ENCODE results near the gene TRIM65. TPM values are rescaled to one million over a fixed set of nuclear protein-coding genes. Genes with fewer than 3 reads are reported as not detected.
A peak's percentile ranks its signal among the peaks of the same experiment; 100 is the strongest.

TRIM65 gene
- total and polyA plus RNA-seq, 10 of the 15 experiments (the other 5 are each of a cell fraction or from before 2014, with no cell fraction given): 1.4 to 26.0 (median 10.8) TPM

DNA sequence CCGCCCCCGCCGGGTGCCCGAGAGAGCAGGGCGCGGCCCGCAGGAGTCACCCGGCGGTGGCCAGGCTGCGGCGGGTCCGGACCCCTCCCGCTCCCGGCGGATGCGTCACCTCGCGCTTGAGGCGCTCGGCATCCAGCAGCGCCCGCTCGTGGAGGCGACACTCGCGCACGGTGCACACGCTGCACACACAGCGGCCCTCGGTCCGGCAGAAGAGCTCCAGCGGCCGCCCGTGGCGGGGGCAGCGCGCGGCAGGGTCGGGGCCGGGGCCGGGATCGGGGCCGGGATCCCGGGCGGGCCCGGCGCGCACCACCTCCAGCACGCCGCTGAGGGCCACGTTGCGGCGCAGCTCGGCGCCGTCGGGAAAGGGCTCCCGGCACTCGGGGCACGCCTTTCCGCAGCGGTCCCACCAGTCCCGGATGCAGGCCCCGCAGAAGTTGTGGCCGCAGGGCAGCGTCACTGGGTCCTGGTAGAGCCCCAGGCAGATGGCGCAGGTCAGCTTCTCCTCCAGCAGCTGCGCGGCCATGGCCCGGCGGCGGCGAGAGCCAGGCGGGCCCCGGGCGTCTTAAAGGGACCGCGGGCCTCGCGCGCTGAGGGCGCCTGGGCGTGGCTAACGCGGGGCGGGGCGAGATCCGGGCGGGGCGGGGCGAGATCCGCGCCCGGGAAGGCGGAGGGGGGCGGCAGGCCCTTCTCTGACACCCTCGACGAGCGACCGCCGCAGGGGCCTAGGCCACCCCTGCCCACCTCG is at the start of gene TRIM65 (continued):
- no peak for TF ChIP-seq GABPA (IDR thresholded peaks at IDR 0.05; ENCODE audit: low read depth)
- TF ChIP-seq USF2 (IDR thresholded peaks at IDR 0.05; ENCODE audit: borderline replicate concordance, low read depth, low read length): no peak
- TF ChIP-seq RFX5 (IDR thresholded peaks at IDR 0.05; ENCODE audit: low read depth, low read length): no peak
- TF ChIP-seq RUNX3 (IDR thresholded peaks at IDR 0.05; ENCODE audit: low read length): no peak; the same call in 1 of the 2 replicates
- TF ChIP-seq SP1 (IDR thresholded peaks at IDR 0.05; ENCODE audit: low read depth, low read length): no peak
- TF ChIP-seq CBFB (IDR thresholded peaks at IDR 0.05; ENCODE audit: low read depth): 0 out of 2 replicates have a peak, but pooled peaks have one; percentile 21
- TF ChIP-seq NR2C1 (IDR thresholded peaks at IDR 0.05): peak; percentile 30; the same call in 1 of the 2 replicates
- no peak for TF ChIP-seq RAD51 (IDR thresholded peaks at IDR 0.05)
- peak; percentile 35 to 77; a peak in 2 of 4 replicates for TF ChIP-seq BHLHE40 (IDR thresholded peaks at IDR 0.05; ENCODE audit: borderline replicate concordance in 1 of 2, low read depth in 2 of 2, low read length in 1 of 2)
- TF ChIP-seq YBX1 (IDR thresholded peaks at IDR 0.05): no peak
- no peak for TF ChIP-seq SKIL (IDR thresholded peaks at IDR 0.05; ENCODE audit: low read depth, poor library complexity, severe bottlenecking)
- TF ChIP-seq RELA (IDR thresholded peaks at IDR 0.05; ENCODE audit: borderline replicate concordance, partially characterized antibody): no peak
- TF ChIP-seq EGR1 (IDR thresholded peaks at IDR 0.05; ENCODE audit: borderline replicate concordance in 1 of 2, low read depth in 2 of 2, low read length in 2 of 2): peak in 1 of 2 experiments; percentile 19; a peak in 1 of 3 replicates
- peak; percentile 62 for TF ChIP-seq NR2F1 (conservative IDR thresholded peaks at IDR 0.05)
- peak; percentile 98 for TF ChIP-seq LARP7 (IDR thresholded peaks at IDR 0.05)
- peak; percentile 38; the same call in 1 of the 2 replicates for TF ChIP-seq RAD21 (IDR thresholded peaks at IDR 0.05; ENCODE audit: insufficient read depth, low read depth, low read length)
- peak; percentile 92 for TF ChIP-seq YY1 (IDR thresholded peaks at IDR 0.05; ENCODE audit: low read depth, low read length)
- TF ChIP-seq NR2C2 (IDR thresholded peaks at IDR 0.05; ENCODE audit: borderline replicate concordance, control insufficient read depth, insufficient read length, low read depth): no peak
- no peak for TF ChIP-seq KLF5 (IDR thresholded peaks at IDR 0.05; ENCODE audit: partially characterized antibody)
- no peak for TF ChIP-seq ASH2L (IDR thresholded peaks at IDR 0.05; ENCODE audit: borderline replicate concordance, low read depth)
- TF ChIP-seq ZBED1 (IDR thresholded peaks at IDR 0.05; ENCODE audit: borderline replicate concordance): 0 out of 2 replicates have a peak, but pooled peaks have one; percentile 24
- TF ChIP-seq DPF2 (IDR thresholded peaks at IDR 0.05): peak; percentile 89
- peak; percentile 66 for TF ChIP-seq ZNF687 (IDR thresholded peaks at IDR 0.05)
- TF ChIP-seq BRCA1 (IDR thresholded peaks at IDR 0.05; ENCODE audit: low read depth, low read length): no peak

Measured in GM12878 (cell line).